ENCODE results near the gene ACVR2A. TPM values are rescaled to one million over a fixed set of nuclear protein-coding genes. Genes with fewer than 3 reads are reported as not detected.

Gene ACVR2A
- total and polyA plus RNA-seq, 2 donors (not counting 1 experiment from before 2014, with no cell fraction given), result 0.91 to 2.0 TPM

DNA sequence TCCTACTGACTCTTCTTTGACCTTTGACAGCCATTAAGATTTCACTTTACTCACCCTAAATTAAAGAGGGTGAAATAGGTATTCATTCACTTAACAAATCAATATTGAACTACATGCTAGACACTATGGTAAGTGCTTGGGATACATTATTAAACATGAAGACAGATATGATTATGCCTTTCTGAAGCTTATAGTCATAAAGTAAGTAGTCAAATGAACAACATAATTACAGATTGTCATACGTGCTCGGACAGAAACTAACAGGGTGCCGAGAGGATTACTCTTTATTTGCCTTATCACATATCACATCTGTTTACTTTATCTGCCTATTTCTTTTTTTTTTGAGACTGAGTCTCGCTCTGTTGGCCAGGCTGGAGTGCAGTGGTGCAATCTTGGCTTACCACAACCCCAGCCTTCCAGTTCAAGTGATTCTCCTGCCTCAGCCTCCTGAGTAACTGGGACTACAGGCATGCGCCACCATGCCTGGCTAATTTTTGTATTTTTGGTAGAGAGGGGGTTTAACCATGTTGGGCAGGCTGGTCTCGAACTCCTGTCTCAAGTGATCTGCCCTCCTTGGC is 9.8 kb downstream of the ACVR2A start:
- Histone ChIP-seq H3K4me1 (ENCODE audit: control insufficient read depth in 2 of 2, insufficient read depth in 2 of 2, low read length in 2 of 2) (no peaks in the 10 kb centered on the region), H3K4me3 (ENCODE audit: control extremely low read depth in 1 of 5, extremely low read depth in 1 of 5, insufficient read depth in 1 of 5, low read depth in 2 of 5, low read length in 4 of 5) (no peak overlapping the region), H2AFZ (ENCODE audit: insufficient read depth, low read depth, low read length, poor library complexity, severe bottlenecking) (no peak overlapping the region), H3K27me3 (replicated peaks in 1 of 4; ENCODE audit: control extremely low read depth in 1 of 4, control insufficient read depth in 3 of 4, insufficient read depth in 4 of 4, low read length in 3 of 4) (peaks cover 0 to 3% (median 0%) of the 10 kb centered on the region in 4 experiments), H3K9ac (ENCODE audit: low read length) (no peak overlapping the region), H3K27ac (ENCODE audit: low read length in 2 of 2) (no peak overlapping the region), H3K9me3 (ENCODE audit: control extremely low read depth in 1 of 3, control insufficient read depth in 2 of 3, insufficient read depth in 1 of 3, low read length in 2 of 3) (peaks cover 0 to 1% (median 0%) of the 10 kb centered on the region in 3 donors), H3K79me2 (ENCODE audit: control insufficient read depth, insufficient read depth, low read length) (peaks cover 6% of the 10 kb centered on the region), H4K20me1 (ENCODE audit: control insufficient read depth, insufficient read depth, low read length, poor library complexity, severe bottlenecking) (no peaks in the 10 kb centered on the region), H3K4me2 (replicated peaks; ENCODE audit: low read depth, low read length, poor library complexity, severe bottlenecking) (no peak overlapping the region), H3K36me3 (replicated peaks in 1 of 2; ENCODE audit: control extremely low read depth in 1 of 2, control insufficient read depth in 1 of 2, extremely low read depth in 1 of 2, insufficient read depth in 2 of 2, low read length in 1 of 2) (no peaks in the 10 kb centered on the region)
- no peak overlapping the region for H3K27ac Mint-ChIP-seq
- no peaks in the 10 kb centered on the region for H3K4me1 Mint-ChIP-seq
- TF ChIP-seq, protein P1, sequence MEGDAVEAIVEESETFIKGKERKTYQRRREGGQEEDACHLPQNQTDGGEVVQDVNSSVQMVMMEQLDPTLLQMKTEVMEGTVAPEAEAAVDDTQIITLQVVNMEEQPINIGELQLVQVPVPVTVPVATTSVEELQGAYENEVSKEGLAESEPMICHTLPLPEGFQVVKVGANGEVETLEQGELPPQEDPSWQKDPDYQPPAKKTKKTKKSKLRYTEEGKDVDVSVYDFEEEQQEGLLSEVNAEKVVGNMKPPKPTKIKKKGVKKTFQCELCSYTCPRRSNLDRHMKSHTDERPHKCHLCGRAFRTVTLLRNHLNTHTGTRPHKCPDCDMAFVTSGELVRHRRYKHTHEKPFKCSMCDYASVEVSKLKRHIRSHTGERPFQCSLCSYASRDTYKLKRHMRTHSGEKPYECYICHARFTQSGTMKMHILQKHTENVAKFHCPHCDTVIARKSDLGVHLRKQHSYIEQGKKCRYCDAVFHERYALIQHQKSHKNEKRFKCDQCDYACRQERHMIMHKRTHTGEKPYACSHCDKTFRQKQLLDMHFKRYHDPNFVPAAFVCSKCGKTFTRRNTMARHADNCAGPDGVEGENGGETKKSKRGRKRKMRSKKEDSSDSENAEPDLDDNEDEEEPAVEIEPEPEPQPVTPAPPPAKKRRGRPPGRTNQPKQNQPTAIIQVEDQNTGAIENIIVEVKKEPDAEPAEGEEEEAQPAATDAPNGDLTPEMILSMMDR (IDR thresholded peaks at IDR 0.05), result no peak
- TF ChIP-seq EZH2 (IDR thresholded peaks at IDR 0.05; ENCODE audit: borderline replicate concordance, insufficient read depth, low read depth, low read length, poor library complexity, severe bottlenecking), result no peak
- ATAC-seq (ENCODE audit: low read depth), result no peak
- H3K27me3 Mint-ChIP-seq, result peaks cover 26% of the 10 kb centered on the region
- H3K4me3 Mint-ChIP-seq, result no peak overlapping the region
- CTCF ChIA-PET, result no interaction called here
- POLR2A ChIA-PET, result no interaction called here
- intact Hi-C loops (cut with micrococcal nuclease), result no loop called here
- WGBS (ENCODE audit: insufficient coverage), result 80% methylated on average over 5 of the region's 6 CpGs
- no peak for DNase-seq
- H3K9me3 Mint-ChIP-seq (ENCODE audit: insufficient read depth), result no peaks in the 10 kb centered on the region

DNA sequence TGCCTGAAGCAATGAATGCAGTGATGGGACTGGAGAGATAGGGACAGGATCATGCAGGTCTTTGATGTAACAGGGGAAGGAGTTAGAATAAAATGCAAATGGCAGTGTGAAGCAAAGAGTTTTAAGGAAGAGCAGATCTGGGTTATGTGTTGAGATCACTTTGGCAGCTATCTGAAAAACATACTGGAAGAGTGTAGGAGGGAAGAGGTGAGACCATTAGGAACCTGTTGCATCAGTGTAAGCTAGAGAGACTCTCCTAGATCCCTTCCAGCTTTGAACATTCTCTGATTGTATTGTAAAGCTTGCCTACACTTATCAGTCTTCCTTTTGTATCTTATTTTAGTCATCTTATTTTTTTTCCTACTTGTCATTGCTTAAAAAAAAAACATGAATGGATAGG is 10.5 kb downstream of the ACVR2A start:
- Mint-ChIP-seq H3K4me3 (no peak overlapping the region), H3K9me3 (ENCODE audit: insufficient read depth) (no peaks in the 10 kb centered on the region), H3K27me3 (peaks cover 25% of the 10 kb centered on the region), H3K4me1 (no peaks in the 10 kb centered on the region), H3K27ac (no peak overlapping the region)
- ChIA-PET POLR2A (no interaction called here), CTCF (no interaction called here)
- Histone ChIP-seq H3K79me2 (ENCODE audit: control insufficient read depth, insufficient read depth, low read length) (peaks cover 6% of the 10 kb centered on the region), H3K9ac (ENCODE audit: low read length) (no peak overlapping the region), H2AFZ (ENCODE audit: insufficient read depth, low read depth, low read length, poor library complexity, severe bottlenecking) (no peak overlapping the region), H3K4me3 (ENCODE audit: control extremely low read depth in 1 of 5, extremely low read depth in 1 of 5, insufficient read depth in 1 of 5, low read depth in 2 of 5, low read length in 4 of 5) (no peak overlapping the region), H3K4me2 (replicated peaks; ENCODE audit: low read depth, low read length, poor library complexity, severe bottlenecking) (no peak overlapping the region), H3K27me3 (replicated peaks in 1 of 4; ENCODE audit: control extremely low read depth in 1 of 4, control insufficient read depth in 3 of 4, insufficient read depth in 4 of 4, low read length in 3 of 4) (peaks cover 0 to under 1% (median 0%) of the 10 kb centered on the region in 4 experiments), H3K27ac (ENCODE audit: low read length in 2 of 2) (no peak overlapping the region), H3K9me3 (ENCODE audit: control extremely low read depth in 1 of 3, control insufficient read depth in 2 of 3, insufficient read depth in 1 of 3, low read length in 2 of 3) (peaks cover 0 to 1% (median 0%) of the 10 kb centered on the region in 3 donors), H3K4me1 (ENCODE audit: control insufficient read depth in 2 of 2, insufficient read depth in 2 of 2, low read length in 2 of 2) (no peaks in the 10 kb centered on the region), H4K20me1 (ENCODE audit: control insufficient read depth, insufficient read depth, low read length, poor library complexity, severe bottlenecking) (no peaks in the 10 kb centered on the region), H3K36me3 (replicated peaks in 1 of 2; ENCODE audit: control extremely low read depth in 1 of 2, control insufficient read depth in 1 of 2, extremely low read depth in 1 of 2, insufficient read depth in 2 of 2, low read length in 1 of 2) (no peaks in the 10 kb centered on the region)
- TF ChIP-seq EZH2 (IDR thresholded peaks at IDR 0.05; ENCODE audit: borderline replicate concordance, insufficient read depth, low read depth, low read length, poor library complexity, severe bottlenecking), result no peak
- TF ChIP-seq, protein P1 (IDR thresholded peaks at IDR 0.05), result no peak
- ATAC-seq (ENCODE audit: low read depth), result no peak
- DNase-seq, result no peak
- intact Hi-C loops (cut with micrococcal nuclease), result no loop called here
